ENCODE data around the gene P4HA1.
"Not testable (repeated sequence)": the region's sequence is repeated elsewhere in the genome, so short reads cannot be mapped to it uniquely, and the experiment has no call there.

P4HA1 gene

DNA sequence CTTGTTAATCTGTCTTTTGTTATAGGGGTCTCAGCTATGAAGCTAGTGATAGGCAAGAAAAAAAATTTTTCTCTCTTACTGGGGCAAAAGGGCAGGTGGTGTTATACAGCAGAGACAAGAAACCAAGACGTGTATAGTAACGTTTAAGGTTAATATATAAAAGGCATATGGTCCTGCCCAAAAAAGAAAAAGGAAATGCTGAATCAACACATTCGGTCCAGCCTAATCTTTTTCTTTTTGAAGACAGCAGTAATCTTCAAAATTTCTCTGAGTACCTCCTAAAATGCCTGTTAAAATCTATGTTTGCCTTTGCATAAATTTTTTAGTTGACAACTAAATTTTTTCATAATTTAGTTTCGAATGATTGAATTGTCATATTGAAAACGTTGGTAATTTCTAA lies 54.5 kb downstream of the P4HA1 start:
- no peak for DNase-seq

DNA sequence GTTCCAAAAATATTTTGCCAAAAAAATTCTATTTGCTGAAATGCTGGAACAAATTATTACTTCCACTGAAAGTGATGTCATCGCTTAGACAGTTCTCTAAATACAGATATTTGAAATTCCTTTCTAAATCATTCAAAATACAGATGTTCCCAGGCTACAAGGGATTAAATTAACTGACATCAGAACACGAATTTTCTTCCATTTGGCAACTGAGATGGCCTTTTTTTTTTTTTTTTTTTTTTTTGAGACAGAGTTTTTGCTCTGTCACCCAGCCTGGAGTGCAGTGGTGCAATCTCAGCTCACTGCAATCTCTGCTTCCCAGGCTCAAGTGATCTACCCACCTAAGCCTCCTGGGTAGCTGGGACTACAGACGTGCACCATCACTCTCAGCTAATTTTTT lies 57.0 kb downstream of the P4HA1 start:
- DNase-seq: no peak

DNA sequence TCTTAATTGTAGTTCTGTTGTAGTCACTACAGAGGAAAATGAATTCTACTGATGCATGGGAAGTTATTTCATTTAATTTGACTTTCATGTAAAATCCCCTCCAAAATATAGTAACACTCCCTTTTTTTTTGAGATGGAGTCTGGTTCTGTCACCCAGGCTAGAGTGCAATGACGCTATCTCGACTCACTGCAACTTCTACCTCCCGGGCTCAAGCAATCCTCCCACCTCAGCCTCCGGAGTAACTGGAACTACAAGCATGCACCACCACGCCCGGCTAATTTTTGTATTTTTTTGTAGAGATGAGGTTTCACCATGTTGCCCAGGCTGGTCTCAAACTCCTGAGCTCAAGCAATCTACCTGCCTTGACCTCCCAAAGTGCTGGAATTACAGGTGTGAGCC lies 60.4 kb downstream of the P4HA1 start:
- not testable (repeated sequence) for DNase-seq

DNA sequence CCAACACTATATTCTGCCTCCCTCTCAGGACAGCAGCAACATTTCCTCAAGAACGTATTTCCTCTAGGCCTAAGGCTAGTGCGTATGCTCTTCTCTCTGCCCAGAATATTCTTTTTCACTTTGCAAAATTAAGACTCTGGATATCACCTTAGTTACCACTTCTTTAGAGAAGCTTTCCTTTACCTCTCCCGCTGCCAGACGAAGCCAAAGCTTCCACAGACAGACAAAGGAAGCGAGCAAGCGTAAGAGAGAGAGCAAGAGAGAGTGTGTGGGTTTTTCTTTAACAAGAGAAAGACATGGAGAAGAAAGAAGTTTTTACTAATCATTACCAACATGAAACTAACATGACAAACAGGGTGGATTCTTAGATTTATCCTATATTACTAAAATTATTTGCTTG lies 64.1 kb downstream of the P4HA1 start:
- no peak for DNase-seq

DNA sequence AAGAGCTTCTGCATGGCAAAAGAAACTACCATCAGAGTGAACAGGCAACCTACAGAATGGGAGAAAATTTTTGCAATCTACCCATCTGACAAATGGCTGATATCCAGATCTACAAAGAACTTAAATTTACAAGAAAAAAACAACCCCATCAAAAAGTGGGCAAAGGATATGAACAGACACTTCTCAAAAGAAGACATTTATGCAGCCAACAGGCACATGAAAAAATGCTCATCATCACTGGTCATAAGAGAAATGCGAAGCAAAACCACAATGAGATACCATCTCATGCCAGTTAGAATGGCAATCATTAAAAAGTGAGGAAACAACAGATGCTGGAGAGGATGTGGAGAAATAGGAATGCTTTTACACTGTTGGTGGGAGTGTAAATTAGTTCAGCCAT lies 70.0 kb downstream of the P4HA1 start:
- not testable (repeated sequence) for DNase-seq

DNA sequence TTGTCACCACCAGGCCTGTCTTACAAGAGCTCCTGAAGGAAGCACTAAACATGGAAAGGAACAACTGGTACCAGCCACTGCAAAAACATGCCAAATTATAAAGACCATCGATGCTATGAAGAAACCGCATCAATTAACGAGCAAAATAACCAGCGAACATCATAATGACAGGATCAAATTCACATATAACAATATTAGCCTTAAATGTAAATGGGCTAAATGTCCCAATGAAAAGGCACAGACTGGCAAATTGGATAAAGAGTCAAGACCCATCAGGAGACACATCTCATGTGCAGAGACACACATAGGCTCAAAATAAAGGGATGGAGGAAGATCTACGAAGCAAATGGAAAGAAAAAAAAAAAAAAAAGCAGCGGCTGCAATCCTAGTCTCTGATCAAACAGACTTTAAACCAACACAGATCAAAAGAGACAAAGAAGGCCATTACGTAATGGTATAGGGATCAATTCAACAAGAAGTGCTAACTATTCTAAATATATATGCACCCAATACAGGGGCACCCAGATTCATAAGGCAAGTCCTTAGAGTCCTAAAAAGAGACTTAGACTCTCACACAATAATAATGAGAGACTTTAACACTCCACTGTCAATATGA lies 73.1 kb downstream of the P4HA1 start:
- not testable (repeated sequence) for DNase-seq

DNA sequence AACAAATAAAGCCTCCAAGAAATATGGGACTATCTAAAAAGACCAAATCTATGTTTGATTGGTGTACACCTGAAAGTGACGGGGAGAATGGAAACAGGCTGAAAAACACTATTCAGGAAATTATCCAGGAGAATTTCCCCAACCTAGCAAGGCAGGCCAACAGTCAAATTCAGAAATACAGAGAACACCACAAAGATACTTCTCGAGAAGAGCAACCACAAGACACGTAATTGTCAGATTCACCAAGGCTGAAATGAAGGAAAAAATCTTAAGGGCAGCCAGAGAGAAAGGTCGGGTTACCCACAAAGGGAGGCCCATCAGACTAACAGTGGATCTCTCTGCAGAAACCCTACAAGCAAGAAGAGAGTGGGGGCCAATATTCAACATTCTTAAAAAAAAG lies 73.7 kb downstream of the P4HA1 start:
- DNase-seq: not testable (repeated sequence)

DNA sequence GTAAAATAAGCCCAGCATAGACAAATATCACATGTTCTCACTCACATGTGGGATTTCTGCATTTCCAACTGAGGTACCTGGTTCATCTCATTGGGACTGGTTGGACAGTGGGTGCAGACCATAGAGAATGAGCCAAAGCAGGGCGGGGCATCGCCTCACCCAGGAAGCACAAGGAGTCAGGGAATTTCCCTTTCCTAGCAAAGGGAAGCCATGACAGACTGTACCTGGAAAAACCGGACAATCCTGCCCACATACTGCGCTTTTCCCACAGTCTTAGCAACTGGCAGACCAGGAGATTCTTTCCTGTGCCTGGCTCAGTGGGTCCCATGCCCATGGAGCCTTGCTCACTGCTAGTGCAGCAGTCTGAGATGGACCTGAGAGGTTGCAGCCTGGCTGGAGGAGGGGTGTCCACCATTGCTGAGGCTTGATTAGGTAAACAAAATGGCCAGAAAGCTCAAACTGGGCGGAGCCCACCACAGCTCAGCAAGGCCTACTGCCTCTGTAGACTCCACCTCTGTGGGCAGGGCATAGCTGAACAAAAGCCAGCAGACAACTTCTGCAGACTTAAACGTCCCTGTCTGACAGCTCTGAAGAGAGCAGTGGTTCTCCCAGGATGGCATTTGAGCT lies 75.0 kb downstream of the P4HA1 start:
- not testable (repeated sequence) for DNase-seq

DNA sequence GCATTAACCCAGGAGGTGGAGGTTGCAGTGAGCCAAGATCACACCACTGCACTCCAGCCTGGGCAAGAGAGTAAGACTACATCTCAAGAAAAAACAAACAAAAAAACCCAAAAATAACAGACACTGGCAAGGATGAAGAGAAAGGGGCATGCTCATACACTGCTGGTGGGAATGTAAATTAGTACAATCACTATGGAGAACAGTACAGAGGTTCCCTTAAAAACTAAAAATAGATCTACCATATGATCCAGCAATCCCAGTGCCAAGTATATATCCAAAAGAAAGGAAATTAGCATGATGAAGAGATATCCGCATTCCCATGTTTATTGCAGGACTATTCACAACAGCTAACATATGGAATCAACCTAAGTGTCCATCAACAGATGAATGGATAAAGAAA lies 75.6 kb downstream of the P4HA1 start:
- no peak for DNase-seq

DNA sequence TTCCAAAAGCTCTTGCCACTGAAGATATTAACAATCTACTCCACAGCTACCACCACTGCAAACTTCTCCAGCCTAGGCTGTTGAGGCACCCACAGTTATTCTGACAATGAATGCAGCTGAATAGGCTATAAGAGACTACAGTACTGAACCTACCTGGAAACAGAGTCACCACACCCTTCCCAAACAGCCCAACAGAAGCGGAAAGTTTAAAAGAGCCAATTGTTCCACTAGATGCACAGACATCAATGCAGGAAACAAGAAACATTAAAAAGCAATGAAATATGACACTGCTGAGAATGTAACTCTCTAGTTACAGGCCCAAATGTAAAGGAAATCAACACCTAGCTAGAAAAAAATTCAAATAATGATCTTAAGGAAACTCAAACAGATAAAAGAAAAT lies 77.6 kb downstream of the P4HA1 start:
- no peak for DNase-seq

DNA sequence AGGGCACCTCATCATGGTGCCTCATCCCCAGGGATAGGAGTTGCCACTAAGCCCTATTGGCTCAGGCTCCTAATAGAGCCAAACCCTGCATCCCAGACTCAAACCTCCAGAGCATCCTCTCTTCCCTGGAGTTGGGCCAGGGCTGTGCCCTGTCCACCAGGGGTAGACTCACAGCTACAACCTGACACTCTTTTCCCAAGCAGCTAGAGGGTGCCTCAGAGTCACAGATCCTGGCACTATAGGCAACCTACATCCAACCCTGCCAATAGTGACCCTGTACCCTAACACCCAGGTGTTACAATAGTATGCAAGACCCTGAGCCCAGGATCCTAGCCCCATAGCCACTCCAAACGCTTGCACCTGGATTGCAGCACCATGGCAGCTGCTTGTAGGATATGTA lies 78.0 kb downstream of the P4HA1 start:
- DNase-seq: no peak

DNA sequence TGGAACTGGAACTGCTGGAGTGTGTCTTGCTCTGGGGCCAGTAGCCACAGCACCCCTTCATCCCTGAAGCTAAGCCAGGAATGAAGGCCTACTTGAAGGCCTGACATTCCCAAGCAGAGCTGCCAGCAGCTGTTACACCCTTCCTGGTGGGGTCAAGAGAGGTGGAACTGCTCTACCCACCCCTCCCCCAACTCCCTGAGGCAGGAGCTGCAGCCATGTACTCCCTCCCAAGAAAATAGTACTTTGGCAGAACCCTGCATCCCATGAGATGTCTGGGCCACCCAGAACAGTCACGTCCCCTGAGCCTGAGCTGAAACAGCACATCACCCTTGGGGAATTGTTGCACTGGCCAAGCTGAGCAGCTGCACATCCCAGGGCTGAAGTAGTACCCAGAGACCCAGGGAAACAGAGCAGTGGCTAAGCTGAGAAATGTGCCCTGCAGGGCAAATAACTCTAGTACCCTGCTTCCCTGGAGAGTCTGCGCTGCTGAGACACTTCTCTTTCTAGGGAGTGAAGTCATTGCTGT lies 78.6 kb downstream of the P4HA1 start:
- no peak for DNase-seq

DNA sequence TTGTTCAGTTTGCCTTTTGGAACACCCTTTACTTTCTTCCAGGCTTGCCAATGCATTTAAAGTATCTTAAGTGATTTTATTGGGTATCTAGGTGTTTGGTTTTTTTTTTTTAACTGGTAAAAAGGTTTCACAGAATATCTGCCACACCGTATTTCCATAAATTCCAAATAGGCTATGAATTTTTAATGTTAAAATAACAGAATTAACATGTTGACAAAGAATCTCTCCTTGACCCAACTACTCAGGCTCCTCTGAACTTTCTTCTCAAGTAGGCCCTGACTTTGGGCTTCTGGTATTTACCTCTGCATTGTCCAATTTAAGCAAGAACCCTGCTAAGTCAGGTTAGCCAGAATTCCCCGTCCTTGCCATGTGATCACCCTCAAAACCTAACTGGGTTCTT lies 80.9 kb downstream of the P4HA1 start:
- DNase-seq: no peak

DNA sequence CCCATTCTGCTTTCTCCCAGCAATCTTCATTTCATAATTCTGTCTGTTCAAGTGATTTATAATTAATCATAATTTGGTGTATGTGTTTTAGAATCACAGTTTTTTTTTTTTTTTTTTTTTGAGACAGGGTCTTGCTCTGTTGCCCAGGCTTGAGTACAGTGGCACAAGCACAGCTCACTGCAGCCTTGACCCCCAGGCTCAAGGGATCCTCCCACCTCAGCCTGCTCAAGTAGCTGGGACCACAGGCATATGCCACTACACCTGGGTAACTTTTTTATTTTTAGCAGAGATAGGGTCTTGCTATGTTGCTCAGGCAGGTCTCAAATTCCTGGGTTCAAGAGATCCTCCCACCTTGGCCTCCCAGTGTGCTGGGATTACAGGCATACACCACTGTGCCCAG lies 92.8 kb downstream of the P4HA1 start:
- DNase-seq: no peak

DNA sequence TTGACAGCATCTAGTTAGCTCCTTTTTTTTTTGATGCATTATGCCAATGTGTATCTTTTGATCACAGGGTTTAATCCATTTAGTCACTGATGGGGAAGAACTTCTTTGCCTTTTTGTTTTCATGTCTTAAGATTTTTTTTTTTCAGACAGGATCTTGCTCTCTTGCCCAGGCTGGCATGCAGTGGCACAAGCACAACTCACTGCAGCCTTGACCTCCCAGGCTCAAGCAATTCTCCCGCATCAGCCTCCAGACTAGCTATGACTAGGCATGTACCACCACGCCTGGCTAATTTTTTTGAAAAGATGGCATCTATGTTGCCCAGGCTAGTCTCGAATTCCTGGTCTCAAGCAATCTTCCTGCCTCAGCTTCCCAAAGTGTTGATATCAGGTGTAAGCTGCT lies 95.7 kb downstream of the P4HA1 start:
- no peak for DNase-seq

DNA sequence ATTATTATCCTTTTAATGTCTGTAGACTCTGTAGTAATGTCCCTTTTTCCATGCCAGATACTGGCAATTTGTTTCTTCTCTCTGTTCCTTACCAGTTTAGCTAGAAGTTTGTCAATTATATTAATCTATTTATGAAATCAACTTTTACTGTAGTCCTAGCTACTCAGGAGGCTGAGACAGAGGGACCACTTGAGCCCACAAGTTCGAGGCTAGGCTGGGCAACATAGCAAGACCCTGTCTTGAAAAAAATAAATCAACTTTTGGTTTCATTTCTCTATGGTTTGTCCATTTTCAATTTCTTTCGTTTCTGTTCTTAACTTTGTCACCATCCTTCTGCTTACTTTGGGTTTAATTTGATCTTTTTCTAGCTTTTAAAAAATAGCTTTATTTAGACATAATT lies 99.6 kb downstream of the P4HA1 start:
- DNase-seq: no peak

DNA sequence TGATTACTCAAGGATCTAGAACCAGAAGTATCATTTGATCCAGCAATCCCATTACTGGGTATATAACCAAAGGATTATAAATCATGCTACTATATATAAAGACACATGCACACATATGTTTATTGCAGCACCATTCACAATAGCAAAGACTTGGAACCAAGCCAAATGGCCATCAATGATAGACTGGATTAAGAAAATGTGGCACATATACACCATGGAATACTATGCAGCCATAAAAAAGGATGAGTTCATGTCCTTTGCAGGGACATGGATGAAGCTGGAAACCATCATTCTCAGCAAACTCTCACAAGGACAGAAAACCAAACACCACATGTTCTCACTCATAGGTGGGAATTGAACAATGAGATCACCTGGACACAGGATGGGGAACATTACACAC lies 101.2 kb downstream of the P4HA1 start:
- not testable (repeated sequence) for DNase-seq

DNA sequence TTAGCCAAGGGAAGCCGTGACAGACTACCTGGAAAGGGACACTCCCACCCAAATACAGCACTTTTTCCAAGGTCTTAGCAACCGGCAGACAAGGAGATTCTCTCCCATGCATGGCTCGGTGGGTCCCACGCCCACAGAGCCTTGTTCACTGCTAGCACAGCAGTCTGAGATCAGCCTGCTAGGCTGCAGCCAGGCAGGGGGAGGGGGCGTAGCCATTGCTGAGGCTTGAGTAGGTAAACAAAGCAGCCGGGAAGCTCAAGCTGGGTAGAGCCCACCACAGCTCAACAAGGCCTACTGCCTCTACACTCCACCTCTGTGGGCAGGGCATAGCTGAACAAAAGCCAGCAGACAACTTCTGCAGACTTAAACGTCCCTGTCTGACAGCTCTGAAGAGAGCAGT lies 106.9 kb downstream of the P4HA1 start:
- DNase-seq: not testable (repeated sequence)

DNA sequence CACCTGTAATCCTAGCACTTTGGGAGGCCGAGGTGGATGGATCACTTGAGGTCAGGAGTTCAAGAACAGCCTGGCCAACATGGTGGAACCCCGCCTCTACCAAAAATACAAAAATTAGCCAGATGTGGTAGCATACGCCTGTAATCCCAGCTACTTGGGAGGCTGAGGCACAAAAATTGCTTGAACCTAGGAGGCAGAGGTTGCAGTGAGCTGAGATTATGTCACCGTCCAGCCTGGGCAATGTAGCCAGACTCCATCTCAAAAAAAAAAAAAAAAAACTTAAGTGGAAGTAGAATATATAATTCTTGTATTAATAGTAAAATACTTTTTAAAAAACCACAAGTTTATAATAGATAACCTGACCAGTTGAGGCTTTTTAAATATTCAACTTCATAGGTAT lies 112.0 kb downstream of the P4HA1 start:
- DNase-seq: not testable (repeated sequence)

DNA sequence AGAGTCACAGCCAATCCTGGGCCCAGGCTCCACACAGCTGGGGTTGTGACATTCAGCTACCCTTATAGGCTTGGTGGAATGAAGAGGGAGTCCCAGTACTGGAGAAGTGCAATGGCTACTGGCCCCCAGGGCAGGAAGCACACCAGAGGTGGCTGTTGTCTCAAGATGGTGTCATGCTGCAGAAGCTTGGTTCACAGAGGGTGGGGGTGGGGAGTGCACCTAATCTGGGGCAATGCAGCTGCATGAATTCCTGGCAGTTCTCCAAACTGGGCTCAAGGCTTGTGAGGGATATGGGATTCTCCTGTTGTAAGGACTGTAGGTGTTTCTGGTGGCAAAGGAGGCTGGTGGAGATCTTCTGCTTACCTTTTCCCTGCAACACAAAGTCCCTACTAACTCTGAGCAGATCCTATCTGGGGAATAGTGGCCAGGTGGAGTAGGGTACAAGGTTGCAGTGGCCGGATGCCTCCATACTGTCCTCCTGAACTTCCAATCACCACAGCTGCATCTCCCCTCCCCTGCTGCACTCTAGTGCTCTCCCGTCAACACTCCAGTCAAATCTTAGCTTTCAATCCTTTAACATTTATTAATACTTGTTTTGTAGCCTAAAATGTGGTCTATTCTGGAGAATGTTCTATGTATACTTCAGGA lies 114.7 kb downstream of the P4HA1 start:
- DNase-seq: no peak

DNA sequence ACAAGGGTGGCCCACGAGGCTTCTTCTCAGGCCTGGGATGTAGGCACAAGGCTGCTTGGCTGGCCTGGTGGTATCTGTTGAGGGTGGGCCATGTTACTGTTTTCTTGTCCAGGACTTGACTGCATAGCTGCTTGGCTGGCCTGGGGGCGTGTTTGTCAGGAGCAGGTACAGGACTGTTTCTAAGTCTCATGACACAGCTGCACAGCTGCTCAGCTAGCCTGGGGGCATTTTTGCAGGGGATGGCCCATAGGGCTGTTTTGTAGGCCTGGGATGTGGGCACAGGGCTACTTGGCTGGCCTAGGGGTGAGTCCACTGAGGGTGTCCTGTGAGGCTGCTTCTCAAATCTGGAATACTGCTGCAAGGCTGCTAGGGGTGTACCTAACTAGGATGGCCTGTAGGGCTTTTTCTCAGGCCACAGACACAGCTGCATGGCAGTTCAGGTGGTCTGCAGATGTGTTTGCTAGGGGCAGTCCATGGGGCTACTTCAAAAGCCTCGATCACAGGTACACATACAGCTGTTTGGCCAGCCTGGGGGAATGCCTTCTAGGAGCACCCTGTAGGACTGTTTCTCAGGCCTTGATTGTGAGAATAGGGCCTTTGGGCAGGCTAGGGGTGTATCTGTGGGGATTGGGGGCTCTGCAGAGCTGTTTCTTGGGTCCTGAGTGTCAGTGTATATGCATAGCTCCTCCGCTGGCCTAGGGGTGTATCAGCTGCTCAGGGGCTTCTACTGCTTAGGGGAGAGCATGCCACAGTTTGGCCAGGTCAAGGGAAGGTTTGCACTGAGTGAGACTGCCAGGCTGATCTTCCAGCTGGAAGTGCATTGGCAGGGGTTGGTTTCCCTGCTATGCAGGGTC lies 115.4 kb downstream of the P4HA1 start:
- no peak for DNase-seq

DNA sequence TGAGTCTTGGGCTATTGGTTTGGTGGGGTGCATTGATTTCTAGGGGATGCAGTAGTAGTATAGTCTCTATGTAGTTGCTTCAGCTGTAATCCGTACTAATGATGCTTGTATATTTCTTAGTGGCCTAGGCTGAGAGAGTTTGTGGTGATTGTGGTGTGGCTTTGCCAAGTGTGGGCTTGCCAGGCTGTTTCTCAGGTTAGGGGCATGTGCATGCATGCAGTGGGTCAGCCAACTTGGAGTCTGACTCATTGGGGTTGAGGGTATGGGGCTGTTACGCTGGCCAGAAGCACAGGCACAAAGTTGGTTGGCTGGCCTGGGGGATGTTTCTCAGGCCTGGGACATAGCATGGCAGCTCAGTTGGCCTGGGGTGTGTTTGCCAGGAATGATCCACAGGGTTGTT lies 116.3 kb downstream of the P4HA1 start:
- no peak for DNase-seq

DNA sequence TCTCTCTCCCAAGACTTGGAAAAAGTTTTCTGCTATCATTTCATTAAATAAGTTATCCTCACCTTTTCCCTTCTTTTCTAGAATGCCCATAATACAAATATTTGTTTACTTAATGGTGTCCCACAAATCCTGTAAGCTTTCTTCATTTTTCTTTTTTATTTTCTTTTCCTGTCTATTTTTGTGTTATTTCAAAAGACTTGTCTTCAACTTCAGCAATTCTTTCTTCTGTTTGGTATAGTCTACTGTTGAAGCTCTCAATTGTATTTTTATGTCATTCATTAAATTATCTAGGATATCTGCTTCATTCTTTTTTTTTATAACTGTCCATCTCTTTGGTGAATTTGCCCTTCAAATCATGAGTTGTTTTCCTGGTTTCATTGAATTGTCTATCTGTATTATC lies 117.0 kb downstream of the P4HA1 start:
- no peak for DNase-seq

Measured in CD4-positive, alpha-beta T cell treated with Interleukin-15 for 1 hour (primary cell).